HG02642 (cell line): ENCODE data around the gene SPDYE3.
"Not testable (repeated sequence)": the region's sequence is repeated elsewhere in the genome, so short reads cannot be mapped to it uniquely, and the experiment has no call there.

Experiments
- ATAC-seq: cut with Tn5 transposase; IDR thresholded peaks from one replicate; pipeline ENCODE4 v1.9.1; 2021; ENCODE audit warnings: mild to moderate bottlenecking; ENCODE audit not compliant: unreplicated experiment, poor library complexity

Gene SPDYE3

GRCh38 chr7:100348805-100349204 lies 41.3 kb downstream of the SPDYE3 start:
- no peak for ATAC-seq

- ATAC-seq = no peak
Measured at GRCh38 chr7:100349757-100350156, 42.3 kb downstream of the SPDYE3 start.

- no peak for ATAC-seq
Measured at GRCh38 chr7:100351657-100352058, 44.2 kb downstream of the SPDYE3 start.

- ATAC-seq = not testable (repeated sequence)
Measured at GRCh38 chr7:100352230-100352781, 44.8 kb downstream of the SPDYE3 start.

GRCh38 chr7:100352984-100353684 lies 45.6 kb downstream of the SPDYE3 start:
- no peak for ATAC-seq

GRCh38 chr7:100353685-100354330 lies 46.3 kb downstream of the SPDYE3 start:
- ATAC-seq = no peak

- no peak for ATAC-seq
Measured at GRCh38 chr7:100356416-100357068, 49.0 kb downstream of the SPDYE3 start.

GRCh38 chr7:100357131-100357561 lies 49.6 kb downstream of the SPDYE3 start:
- no peak for ATAC-seq

- no peak for ATAC-seq
Measured at GRCh38 chr7:100358027-100358856, 50.7 kb downstream of the SPDYE3 start, which contains the start of gene PILRB. PILRB (plus strand) TSS chr7:100358117; CDS start chr7:100358303, 186 bp downstream.

GRCh38 chr7:100358857-100359212 lies 51.3 kb downstream of the SPDYE3 start:
- no peak for ATAC-seq

GRCh38 chr7:100360135-100360854 lies 52.8 kb downstream of the SPDYE3 start:
- no peak for ATAC-seq

- ATAC-seq = no peak
Measured at GRCh38 chr7:100363098-100363497, 55.6 kb downstream of the SPDYE3 start.

- not testable (repeated sequence) for ATAC-seq
Measured at GRCh38 chr7:100363797-100364196, 56.3 kb downstream of the SPDYE3 start.

GRCh38 chr7:100364480-100364879 lies 57.0 kb downstream of the SPDYE3 start:
- no peak for ATAC-seq

- peak; percentile 6 for ATAC-seq
Measured at GRCh38 chr7:100365998-100366367, 58.5 kb downstream of the SPDYE3 start.

- peak; percentile 30 for ATAC-seq
Measured at GRCh38 chr7:100366411-100367250, 59.1 kb downstream of the SPDYE3 start.

GRCh38 chr7:100367251-100367620 lies 59.7 kb downstream of the SPDYE3 start:
- no peak for ATAC-seq

- ATAC-seq = no peak
Measured at GRCh38 chr7:100367676-100368613, 60.4 kb downstream of the SPDYE3 start.
